ENCODE measurements around the gene WDR74. TPM values are rescaled to one million over a fixed set of nuclear protein-coding genes. Genes with fewer than 3 reads are reported as not detected.
A peak's percentile ranks its signal among the peaks of the same experiment; 100 is the strongest.
"Not testable (repeated sequence)": the region's sequence is repeated elsewhere in the genome, so short reads cannot be mapped to it uniquely, and the experiment has no call there.

WDR74 gene
- total and polyA plus RNA-seq, 8 donors, result 18.4 to 59.5 (median 30.7) TPM

- H3K9me3 ChIP-seq, result no peaks in the 10 kb centered on the region
- FAIRE-seq, result peak; percentile 99
- H3K27ac ChIP-seq, result peak overlapping the region; percentile 93 to 99 (median 98)
- peak; percentile 76 to 90 (median 84) for DNase-seq
- ATAC-seq, result peak; percentile 60 to 78 (median 73)
- no peaks in the 10 kb centered on the region for H3K27me3 ChIP-seq
- H3K4me1 ChIP-seq, result peaks cover 6 to 13% (median 7%) of the 10 kb centered on the region in 3 donors
- TF ChIP-seq CTCF (IDR thresholded peaks at IDR 0.05), result no peak
- H3K4me3 ChIP-seq, result peak overlapping the region; percentile 7 to 95 (median 80)
- WGBS, 2 donors, result 0% methylated on average over 33 of the region's 33 CpGs
- H3K36me3 ChIP-seq, result no peaks in the 10 kb centered on the region
- intact Hi-C loops (cut with DNase I), result no loop called here
These were observed 2.2 kb upstream of the WDR74 start for GRCh38 chr11:62841361-62842170.

GRCh38 chr11:62840721-62841360 is 1.5 kb upstream of the WDR74 start:
- FAIRE-seq; H3K9me3 ChIP-seq; intact Hi-C loops (cut with DNase I); H3K36me3 ChIP-seq; H3K27me3 ChIP-seq: not testable (repeated sequence)
- peaks cover 6 to 13% (median 7%) of the 10 kb centered on the region in 3 donors for H3K4me1 ChIP-seq
- peak; percentile 19 to 44 (median 26) for ATAC-seq
- H3K27ac ChIP-seq, result peak overlapping the region; percentile 92 to 99 (median 98)
- peak; percentile 55 to 78 (median 68) for DNase-seq
- WGBS, 2 donors, result 0 to 1% methylated on average over 41 of the region's 41 CpGs
- H3K4me3 ChIP-seq, result peak overlapping the region in 3 of 4 donors; percentile 79 to 95 (median 82)

- H3K9me3 ChIP-seq, result no peaks in the 10 kb centered on the region
- peaks cover 0 to 14% (median 0%) of the 10 kb centered on the region in 3 donors for H3K36me3 ChIP-seq
- DNase-seq (no peak), FAIRE-seq (no peak), ATAC-seq (no peak)
- TF ChIP-seq CTCF (IDR thresholded peaks at IDR 0.05), result no peak
- H3K4me3 ChIP-seq, result no peak overlapping the region
- intact Hi-C loops (cut with DNase I), result no loop called here
- H3K27ac ChIP-seq, result no peak overlapping the region
- 66 to 76% methylated on average over 8 of the region's 8 CpGs for WGBS, 2 donors
- peaks cover 4 to 16% (median 6%) of the 10 kb centered on the region in 3 donors for H3K4me1 ChIP-seq
- no peaks in the 10 kb centered on the region for H3K27me3 ChIP-seq
These were observed 4.1 kb downstream of the WDR74 start for GRCh38 chr11:62835336-62835735.

GRCh38 chr11:62832336-62833234 is 6.8 kb downstream of the WDR74 start, which contains the start of gene TEX54:
TSS of gene TEX54 (minus strand) at chr11:62832841.
- Histone ChIP-seq H3K9me3 (no peaks in the 10 kb centered on the region), H3K27me3 (no peaks in the 10 kb centered on the region), H3K4me3 (peak within 1 kb of the TSS; percentile 63 to 90 (median 84)), H3K36me3 (peaks cover 0 to 16% (median 0%) of the 10 kb centered on the region in 3 donors), H3K4me1 (peaks cover 0 to 20% (median 6%) of the 10 kb centered on the region in 3 donors), H3K27ac (peak within 1 kb of the TSS; percentile 83 to 96 (median 94))
- no peak for TF ChIP-seq CTCF (IDR thresholded peaks at IDR 0.05)
- ATAC-seq (peak; percentile 9 to 27 (median 13)), DNase-seq (peak in 5 of 6 donors; percentile 30 to 80 (median 64)), FAIRE-seq (no peak)
- intact Hi-C loops (cut with DNase I), result no loop called here
- WGBS, 2 donors, result 7 to 8% methylated on average over 39 to 40 of the region's 40 CpGs

Data from pancreas (tissue), 10 donors.